Ramos (cell line): ENCODE results near the gene TAC4.

Experiments used
- in situ Hi-C: fragments of 300-500 bp; cut with MboI; formaldehyde crosslinking; loops from one replicate; pipeline ENCODE4 v1.14.3; 2022; ENCODE audit warnings: low sequenced_read_pairs; ENCODE audit not compliant: unreplicated experiment

The TAC4 gene, protein sequence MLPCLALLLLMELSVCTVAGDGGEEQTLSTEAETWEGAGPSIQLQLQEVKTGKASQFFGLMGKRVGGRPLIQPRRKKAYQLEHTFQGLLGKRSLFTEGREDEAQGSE

DNA sequence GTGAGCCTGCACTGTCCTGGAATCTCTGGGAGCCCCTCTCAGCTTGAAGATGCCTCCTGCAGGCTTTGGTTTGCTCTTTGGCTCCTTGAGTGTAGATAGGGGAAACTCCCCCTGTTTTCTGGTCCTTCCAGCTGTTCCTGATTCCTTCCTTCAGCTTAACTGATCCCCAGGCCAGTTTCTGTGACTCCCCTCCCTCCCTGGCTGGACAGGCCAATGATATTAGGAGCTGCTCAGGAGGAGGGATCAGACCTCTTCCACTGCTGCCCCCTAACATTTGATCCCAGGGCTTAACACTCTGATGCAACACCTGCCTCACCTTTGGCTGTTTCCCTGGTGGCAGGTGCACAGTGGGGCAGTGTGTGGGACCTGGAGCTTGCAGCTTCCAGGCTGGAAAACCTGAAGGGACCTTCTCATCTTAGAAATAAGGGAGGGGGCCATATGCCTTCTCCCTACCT, at the start of gene TAC4:
Gene TAC4 (minus strand): TSS at position 51 of the 455 bp plus-strand sequence. CDS start 52 bp downstream, outside the sequence.
- in situ Hi-C loops: loop anchor here (5.0 to 10.0 kb wide), 2 partner anchors 143 to 276 kb away; partner anchors contain the start of gene SLC35B1

- in situ Hi-C loops: no loop called here
Measured at GRCh38 chr17:49896860-49897259, 49.0 kb upstream of the TAC4 start.

GRCh38 chr17:49896222-49896621, 48.4 kb upstream of the TAC4 start:
- in situ Hi-C loops: no loop called here

DNA sequence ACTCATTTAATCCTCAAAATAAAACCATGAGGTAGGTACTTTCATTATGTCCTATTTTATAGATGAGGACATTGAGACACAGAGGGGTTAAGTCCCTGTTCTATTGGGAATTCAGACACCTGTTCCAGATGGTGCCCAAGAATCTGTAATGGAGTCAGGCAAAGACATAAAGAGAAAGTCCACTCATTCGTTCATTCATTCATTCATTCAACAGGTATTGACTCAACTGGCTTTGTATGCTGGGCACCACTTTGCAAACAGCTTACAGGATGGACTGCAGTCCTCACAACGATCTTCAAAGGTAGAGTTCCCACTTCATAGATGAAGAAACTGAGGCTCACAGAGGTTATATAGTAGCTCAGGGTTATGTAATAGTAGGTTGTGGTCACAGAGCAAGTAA, 47.9 kb upstream of the TAC4 start:
- in situ Hi-C loops: no loop called here

DNA sequence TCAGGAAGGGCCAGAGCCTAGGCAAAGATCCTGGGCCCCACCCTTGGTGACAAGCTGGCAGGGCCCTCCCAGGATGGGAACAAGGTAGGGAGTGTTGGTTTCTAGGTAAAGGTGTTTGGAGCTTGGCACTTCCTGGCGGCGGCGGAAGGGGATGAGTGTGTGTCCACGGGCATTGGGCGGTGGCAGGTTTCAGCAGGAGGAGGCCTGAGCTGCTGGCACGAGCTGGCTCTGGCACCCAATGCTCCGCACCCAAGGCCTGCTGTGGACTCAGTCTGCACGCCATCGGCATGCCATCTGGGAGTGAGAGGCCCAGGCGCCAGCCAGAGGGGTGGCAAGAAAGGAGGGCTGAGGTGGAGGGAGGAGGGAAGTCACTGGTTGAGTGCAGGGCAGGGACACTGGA, 46.9 kb upstream of the TAC4 start:
- in situ Hi-C loops: no loop called here

DNA sequence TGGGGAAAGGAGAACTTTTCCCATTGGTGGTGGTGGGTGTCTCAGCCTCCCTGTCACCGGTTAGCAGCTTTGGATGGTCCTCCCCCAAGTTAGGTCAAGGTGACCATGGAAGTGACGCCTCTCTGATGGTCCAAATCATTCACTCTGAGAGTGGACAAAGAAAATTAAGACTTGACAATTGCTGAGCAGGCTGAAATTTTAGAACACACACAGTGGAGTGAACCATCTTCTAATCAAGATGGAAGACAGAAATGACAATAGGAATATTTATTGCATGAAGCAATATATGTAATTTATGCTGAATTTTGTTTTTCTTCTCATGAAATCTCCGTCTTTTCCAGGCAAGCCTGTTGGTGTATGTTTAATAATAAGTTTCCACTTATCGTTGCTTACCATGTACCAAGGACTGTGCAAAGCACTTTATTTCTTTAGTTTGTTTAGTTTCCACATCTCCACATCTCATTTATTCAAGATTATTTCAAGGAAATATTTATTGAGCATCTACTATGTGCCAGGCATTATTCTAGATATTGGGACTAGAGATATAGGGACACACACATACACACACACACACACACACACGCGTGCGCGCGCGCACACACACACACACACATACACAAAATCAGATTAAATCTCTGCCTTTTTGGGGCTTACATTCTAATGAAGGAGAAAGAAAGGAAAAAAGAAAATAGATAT, 44.0 kb upstream of the TAC4 start:
- in situ Hi-C loops: no loop called here

GRCh38 chr17:49891271-49891670, 43.4 kb upstream of the TAC4 start:
- in situ Hi-C loops: no loop called here

DNA sequence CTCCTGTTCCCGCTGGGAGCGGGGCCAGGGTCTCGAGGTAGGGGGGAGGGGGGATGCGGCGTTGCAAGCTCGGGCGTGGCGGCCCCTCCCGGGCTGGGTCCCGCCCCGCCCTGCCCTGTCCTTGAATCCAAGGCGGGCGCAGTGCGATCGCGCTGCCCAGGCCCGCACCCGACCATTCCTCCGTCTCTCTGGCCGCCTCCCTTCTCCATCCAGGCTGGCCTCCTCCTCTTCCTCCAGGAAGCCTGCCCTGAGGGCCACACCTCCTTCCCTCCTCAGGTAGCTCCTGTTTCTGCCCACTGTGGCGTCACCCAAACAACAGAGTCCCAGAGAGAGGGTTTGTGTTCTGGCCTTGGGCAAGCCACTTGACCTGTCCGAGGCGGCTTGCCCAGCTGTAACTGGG, 43.0 kb upstream of the TAC4 start:
- in situ Hi-C loops: no loop called here

DNA sequence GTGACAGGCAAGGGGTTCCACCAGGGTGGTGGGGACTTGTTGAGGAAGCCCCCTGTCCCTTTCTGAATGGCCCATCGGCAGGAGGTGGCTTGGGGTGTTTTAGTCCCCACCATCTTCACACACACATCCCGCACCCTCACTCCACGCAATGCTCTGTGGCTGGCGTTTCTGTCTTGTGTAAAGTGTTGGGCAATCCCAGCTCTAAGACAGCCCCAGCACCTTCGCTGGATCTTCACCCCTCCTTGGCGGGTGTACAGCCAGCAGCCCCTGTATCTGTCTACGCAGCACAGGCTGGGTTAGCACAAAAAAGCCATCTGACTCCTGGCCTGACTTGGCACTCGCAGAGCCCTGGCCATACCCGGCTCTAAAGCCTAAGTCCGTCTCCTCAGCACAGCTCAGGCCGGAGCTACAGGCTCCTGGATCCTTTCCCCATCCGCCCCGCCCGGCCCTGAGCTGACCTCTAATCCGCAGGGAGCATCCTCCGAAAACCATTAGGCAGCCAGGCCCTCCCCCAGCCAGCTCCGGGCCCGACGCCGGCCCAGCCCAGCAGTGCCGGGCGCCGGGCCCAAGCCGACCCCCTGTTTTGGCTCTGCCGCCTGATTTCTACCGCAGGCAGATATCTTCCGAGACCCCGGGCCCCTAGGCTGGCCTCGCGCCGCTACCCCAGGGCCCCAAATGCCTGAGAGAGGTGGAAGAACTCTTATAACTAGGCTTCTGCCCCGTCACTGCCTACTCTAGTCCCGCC, 42.4 kb upstream of the TAC4 start:
- in situ Hi-C loops: no loop called here

DNA sequence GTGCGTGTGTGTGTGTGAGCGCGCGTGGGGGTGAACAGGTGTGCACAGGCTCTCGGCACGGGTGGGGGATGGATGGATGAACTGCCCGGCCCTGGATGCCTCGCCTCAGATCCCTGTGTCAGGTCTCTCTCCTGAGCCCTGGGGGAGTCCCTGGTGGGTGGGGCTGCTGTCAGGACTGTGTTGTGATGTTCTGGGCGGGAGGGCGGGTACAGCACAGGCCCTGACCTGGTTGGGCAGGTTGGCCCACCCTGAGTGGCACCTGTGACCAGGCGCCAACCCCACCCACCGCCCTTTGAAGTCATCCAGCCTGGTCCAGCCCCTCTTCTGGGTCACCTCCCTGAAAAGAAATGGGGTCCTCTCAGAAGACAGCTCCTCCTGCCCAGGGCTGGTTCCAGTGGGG, 41.6 kb upstream of the TAC4 start:
- in situ Hi-C loops: no loop called here

DNA sequence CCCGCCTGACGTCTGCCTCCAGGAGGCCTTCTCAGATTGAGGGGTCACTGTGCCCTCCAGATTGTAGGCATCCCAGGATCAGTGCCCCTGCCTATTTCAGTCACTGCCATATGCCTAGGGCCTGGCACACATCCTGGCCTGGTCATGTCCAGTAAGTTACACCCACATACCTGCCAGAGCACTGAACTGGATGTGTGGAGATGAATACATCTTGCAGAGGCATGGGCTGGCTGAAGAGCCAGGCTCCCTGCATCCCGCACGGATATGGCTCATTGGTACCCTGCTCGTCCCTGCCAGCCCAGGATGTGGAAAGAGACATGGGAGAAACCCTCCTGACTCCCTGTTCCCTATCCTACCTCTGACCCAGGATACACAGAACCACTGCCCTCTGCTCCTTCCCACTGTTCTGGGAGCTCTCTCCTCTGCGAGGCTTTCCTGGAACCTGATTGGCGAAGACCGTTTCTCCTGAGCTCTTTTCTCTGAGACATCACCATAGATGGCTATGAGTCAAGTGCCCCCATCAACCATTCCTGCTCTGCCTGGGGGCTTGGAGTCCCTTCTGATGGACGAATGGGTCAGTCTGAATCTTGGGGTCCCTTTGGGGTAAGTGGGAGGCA, 40.0 kb upstream of the TAC4 start:
- in situ Hi-C loops: no loop called here

DNA sequence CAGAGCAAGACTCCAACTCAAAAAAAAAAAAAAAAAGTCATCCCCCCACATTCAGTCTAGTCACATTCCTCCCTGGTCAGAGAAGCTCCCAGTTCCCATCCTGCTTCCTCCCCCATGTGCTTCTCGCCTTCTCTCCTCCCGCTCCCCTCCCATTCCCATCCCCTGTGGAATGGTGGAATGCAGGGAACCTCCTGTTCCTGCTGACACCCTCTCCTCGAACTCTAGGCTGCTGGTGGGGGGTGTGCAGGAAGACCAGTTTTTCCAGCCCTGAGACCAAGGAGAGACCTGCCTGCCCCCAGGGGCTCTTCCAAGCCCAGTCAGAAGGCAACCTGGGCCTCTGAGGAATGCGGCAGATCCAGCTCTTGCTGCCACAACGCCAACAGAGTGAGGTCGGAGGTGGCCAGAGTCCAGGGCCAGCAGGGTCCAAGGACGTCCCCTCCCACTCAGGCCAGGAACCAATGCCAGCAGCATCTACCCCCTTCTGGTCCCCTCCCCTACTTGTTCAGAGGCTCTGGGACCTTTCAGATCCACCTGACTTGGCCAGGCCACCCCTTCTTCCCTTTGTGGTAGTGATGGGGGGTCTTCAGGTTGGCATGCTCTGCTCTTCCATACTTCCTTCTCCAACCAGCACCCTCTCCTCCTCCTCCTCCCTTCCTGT, 39.3 kb upstream of the TAC4 start:
- in situ Hi-C loops: no loop called here

GRCh38 chr17:49886036-49886435, 38.2 kb upstream of the TAC4 start:
- in situ Hi-C loops: no loop called here

- in situ Hi-C loops: no loop called here
Measured at GRCh38 chr17:49882434-49882833, 34.6 kb upstream of the TAC4 start.

GRCh38 chr17:49881054-49881402, 33.2 kb upstream of the TAC4 start:
- in situ Hi-C loops: no loop called here

DNA sequence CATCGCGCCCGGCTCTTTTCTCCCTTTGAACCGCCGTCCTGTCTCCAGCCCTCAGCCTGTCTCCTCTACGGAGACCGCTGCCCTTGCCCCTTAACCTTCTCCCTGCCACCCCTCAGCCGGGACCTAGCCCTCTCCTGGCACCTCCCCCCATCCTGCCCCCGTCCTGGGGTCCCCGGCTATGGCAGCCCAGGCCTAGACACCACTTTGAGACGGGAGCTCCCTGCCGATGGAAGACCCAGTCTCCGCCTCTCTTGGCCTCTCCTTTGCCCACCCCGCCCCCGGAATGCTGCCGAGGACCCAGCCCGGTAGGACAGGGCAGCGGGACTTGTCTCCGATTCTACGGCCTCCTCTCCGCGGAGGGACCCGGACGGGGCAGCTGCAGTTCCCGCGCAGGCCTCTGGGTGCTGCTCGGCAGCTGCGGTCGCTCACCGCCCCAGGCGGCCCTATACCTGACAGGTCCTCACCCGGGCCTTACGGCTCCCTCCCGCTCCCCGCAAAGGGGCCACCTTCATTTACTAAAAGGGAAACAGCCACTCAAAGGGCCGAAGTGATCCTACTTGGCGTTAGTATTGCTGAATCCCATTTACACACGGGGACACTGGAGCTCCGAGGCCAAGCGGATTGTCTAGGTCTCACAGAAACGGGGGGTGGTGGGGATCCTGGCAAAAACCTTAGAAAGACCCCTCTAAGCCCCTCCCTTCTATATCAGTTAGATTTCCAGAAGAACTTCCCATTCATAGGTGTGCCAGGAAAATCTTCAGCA, 32.6 kb upstream of the TAC4 start:
- in situ Hi-C loops: no loop called here

DNA sequence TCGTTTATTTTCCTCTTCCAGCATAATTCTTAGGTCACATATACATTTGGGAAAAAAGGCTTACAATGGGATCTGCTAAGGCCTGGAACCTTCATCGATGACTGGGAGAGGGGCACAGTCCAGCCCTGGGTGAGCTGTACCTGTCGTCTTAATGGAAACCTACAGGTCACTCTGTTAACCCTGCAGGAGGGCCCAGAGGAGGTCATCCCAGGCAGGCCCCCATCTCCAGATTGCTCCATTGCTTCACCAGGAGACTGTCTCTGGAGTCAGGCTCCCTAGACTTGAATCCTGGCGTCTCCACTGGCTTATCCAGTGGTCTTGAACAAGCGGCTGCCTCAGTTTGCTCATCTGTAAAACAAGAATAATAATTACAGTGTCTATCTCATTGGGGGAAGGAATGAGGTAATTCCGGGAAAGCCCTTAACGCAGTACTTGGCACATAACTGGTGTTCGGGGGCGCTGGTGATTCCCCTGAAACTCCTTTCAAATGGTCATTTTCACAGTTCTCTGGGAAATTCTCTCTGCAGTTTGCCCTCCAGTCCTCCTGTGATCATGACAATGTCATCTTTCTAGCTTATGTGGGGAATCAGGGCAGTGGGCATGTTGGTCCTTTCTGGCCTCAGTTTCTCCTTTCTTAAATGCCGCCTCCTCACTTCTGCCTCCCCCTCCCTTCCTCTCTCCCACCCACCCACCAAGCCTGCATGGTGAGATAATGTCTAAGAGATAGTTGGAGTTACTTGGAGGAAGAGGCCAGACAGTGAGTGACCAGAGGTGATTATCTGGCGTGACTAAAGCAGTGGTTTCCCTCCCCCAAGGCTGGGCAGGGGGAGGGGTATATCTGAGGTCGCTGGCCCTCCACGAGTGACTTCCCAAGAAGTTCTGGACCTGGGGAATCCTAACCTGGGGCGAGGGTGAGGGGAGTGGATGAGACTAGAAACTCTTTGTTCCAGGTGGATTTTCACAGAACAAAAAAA, 31.3 kb upstream of the TAC4 start:
- in situ Hi-C loops: no loop called here

DNA sequence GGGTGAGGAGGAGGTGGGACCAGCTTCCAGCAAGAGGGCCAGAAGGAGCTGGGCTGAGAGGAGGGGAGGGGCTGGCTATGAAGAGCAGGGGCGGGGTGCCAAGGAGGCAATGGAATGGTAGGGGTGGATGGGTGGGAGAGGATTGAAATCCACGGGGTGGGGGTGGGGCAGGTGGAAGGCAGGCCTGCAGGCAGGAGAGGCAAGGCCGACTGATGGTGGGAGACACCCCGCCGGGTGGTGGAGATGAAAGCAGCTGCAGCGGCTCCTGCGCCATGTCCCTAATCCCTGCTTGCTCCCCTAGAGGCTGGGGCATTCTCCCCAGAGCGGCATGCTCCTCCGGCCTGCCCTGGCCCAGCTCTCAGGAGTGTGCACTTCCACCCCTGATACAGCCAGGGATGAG, 27.8 kb upstream of the TAC4 start:
- in situ Hi-C loops: no loop called here

DNA sequence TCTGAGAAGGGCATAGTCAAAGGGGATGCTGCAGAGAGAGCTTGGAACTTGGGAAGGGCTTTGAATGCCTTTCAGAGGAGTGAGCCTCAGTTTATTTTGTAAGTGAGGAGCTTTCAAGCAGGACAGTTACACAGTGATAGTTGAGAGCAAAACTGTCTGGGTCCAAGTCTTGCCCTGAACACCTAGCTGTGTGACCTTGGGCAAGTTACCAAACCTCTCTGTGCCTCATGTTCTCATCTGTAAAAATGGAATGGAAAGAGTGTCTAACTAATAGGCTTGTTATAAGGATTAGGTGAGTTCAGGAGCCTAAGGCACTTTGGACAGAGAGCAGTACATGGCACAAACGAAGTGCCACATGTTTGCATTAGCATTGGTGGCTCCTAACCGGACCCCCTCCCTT, 27.0 kb upstream of the TAC4 start:
- in situ Hi-C loops: no loop called here
